AG09319 (cell line): Measurements from ENCODE around the gene NUDT22.

Experiments used
- DNase-seq: peaks from one replicate; pipeline ENCODE4 v3.0.0-alpha.2; 2010; ENCODE audit warnings: low read depth; ENCODE audit errors: extremely low read depth
- TF ChIP-seq, protein P1 (sequence below): IDR thresholded peaks from 2 replicates; pipeline ENCODE4 v1.5.1; 2011; ENCODE audit warnings: low read depth, mild to moderate bottlenecking, inconsistent platforms, low read length, moderate library complexity

Gene NUDT22

DNA sequence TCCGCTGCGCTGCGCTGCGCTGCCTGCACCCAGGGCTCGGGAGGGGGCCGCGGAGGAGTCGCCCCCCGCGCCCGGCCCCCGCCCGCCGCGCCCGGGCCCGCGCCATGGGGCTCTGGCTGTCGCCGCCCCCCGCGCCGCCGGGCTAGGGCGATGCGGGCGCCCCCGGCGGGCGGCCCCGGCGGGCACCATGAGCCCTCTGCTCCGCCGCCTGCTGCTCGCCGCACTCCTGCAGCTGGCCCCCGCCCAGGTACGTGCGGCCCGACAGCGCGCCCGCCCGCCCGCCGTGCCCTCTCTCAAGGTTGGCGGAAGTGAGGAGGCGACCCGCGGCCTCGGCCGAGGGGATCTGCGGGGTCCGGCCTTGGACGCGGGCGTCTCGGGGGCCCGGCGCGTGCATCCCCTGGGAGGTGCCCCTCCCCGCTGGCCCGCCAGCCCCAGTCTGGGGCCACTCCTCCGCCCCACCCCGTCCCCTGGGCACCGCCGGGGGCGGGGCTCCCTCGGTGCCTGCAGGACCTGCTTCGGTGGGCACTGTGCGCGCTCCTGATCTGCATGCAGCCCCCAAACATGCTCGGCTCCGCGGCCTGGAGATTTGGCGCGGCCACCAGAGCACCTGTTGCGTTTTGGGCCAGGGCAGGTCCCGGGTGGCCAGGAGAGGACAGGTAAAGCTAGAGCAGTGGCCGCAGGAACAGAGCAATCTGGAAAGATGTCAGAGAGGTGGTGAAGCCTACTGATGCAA, 8.7 kb downstream of the NUDT22 start:
- no peak for DNase-seq

DNA sequence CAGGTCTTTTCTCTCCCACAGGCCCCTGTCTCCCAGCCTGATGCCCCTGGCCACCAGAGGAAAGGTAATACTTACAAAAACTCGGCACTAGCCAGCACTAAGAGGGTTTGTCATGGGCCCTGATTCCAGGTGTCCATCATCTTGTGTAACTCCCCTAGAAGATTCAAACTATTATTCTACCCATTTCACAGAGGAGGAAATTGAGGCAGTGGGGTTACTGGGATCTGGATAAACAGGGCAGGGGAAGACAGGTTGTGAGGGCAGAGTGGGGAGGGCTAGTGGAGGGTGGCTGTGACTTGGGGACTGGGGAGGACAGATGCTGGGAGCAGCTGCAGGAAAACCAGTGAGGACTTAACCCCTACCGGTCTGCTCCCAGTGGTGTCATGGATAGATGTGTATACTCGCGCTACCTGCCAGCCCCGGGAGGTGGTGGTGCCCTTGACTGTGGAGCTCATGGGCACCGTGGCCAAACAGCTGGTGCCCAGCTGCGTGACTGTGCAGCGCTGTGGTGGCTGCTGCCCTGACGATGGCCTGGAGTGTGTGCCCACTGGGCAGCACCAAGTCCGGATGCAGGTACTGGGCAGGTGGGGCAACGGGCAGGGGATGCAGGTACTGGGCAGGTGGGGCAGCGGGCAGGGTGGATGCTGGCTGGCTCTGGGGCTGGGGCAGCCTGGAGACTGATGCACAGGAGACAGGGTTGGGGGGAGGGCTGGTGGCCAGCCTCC, 9.5 kb downstream of the NUDT22 start:
- TF ChIP-seq, protein P1, sequence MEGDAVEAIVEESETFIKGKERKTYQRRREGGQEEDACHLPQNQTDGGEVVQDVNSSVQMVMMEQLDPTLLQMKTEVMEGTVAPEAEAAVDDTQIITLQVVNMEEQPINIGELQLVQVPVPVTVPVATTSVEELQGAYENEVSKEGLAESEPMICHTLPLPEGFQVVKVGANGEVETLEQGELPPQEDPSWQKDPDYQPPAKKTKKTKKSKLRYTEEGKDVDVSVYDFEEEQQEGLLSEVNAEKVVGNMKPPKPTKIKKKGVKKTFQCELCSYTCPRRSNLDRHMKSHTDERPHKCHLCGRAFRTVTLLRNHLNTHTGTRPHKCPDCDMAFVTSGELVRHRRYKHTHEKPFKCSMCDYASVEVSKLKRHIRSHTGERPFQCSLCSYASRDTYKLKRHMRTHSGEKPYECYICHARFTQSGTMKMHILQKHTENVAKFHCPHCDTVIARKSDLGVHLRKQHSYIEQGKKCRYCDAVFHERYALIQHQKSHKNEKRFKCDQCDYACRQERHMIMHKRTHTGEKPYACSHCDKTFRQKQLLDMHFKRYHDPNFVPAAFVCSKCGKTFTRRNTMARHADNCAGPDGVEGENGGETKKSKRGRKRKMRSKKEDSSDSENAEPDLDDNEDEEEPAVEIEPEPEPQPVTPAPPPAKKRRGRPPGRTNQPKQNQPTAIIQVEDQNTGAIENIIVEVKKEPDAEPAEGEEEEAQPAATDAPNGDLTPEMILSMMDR, result no peak
- no peak for DNase-seq

More for the DNA sequence above, 8.7 kb downstream of the NUDT22 start:
- TF ChIP-seq, protein P1, result no peak

DNA sequence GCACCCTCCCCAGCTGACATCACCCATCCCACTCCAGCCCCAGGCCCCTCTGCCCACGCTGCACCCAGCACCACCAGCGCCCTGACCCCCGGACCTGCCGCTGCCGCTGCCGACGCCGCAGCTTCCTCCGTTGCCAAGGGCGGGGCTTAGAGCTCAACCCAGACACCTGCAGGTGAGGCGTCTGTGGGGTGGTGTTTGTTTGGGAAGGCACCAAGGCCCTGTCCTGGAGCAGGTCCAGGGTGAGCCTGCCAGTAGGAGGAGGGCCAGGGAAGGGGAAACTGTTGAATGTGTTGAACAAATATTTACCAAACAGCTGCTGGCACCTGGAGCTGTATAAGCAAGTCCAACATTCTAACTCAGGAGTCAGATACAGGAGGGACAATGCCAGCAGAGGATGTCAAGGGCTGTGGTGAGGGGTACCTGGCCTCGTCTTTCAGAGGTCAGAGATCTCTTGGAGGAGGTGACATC, 11.4 kb downstream of the NUDT22 start:
- DNase-seq, result no peak

DNA sequence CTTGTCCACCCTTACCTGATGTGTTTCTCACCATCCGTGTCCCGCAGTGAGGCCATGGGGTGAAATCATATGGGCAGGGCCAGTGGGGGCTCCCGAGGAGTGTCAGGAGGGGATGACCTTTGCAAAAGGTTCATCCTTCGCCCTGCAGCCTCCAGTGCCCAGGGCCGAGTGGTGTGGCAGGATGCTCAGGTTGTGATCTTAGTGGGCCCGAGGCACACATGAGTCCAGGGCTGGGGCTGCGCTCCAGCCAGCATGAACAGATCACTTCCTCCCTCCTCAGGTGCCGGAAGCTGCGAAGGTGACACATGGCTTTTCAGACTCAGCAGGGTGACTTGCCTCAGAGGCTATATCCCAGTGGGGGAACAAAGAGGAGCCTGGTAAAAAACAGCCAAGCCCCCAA, 12.0 kb downstream of the NUDT22 start:
- DNase-seq, result no peak
- TF ChIP-seq, protein P1, result no peak

More for the DNA sequence above, 11.4 kb downstream of the NUDT22 start:
- TF ChIP-seq, protein P1, result no peak

DNA sequence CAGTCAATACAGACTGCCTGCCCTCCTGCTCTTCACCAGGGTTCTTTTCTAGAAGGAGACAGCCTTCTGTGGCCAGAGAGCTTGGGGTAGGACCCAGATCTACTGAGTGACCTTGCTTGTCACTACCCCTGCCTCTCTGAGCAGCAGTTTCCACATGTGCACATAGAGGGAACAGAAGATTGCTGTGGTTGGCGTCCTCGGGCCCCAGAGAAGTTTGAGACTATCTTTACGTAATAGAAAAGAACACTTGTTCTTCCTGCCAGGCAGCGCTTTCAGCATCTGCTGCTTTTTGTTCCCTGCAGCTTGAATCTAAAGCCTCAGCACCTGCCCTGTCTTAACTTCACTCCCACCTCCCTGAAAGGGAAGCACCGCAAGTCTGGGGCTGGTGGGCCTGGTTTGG, 12.9 kb downstream of the NUDT22 start:
- DNase-seq, result no peak
- TF ChIP-seq, protein P1, result no peak

DNA sequence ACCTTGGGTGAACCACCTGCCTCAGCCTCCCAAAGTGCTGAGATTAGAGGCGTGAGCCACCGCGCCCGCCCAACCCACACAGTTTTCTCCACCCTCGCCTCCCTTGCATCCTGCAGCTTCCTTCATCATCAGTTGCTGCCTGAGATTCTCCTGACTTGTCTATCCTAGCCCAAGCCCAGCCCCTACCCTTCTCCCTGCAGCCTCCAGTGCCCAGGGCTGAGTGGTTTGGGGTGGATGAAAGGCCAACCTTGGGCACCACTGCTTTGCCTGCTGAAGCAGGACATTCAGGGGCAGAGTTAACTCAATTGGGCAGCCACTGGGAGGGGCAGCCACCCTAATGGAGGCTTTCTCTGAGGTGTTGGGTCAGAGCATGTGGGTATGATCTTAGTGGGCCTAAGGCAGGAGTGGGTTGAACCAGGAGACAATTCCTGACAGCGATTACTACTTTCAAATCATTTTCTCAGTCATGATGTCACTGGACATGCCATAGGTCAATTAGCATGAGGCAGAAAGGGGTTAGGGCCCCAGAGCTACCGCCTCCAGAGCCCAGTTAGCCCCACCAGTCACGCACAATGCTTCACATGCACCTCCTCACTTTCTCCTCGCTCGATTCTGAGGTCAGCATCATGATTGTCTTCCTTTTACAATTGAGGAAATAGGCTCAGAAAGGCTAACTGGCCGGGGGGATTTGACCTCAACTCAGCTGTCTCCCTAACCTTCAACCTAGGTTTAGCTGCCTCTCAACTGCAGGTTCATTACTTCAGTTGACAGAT, 13.8 kb downstream of the NUDT22 start:
- TF ChIP-seq, protein P1, result no peak
- DNase-seq, result no peak
